Heart right ventricle (tissue), 16 donors: ENCODE results near the gene PXDN. TPM values are rescaled to one million over a fixed set of nuclear protein-coding genes. Genes with fewer than 3 reads are reported as not detected.

Experiments
- ATAC-seq, 8 donors: fragments of 200-7000 bp; cut with Tn5 transposase; one replicate each; pipeline ENCODE4 v1.9.1; 2020; ENCODE audit warnings: mild to moderate bottlenecking in 8 of 8, moderate library complexity in 8 of 8, moderate number of reproducible peaks in 1 of 8
- DNase-seq, 2 donors: peaks; one replicate each; pipeline ENCODE4 v3.0.0-alpha.2; 2020
- H3K27ac ChIP-seq, 10 donors: fragments of 200-600 bp; sonication (generic) in 2 of 10; one replicate each; pipeline versions ENCODE4 v1.5.0 to v1.8.0; 2020 to 2022; ENCODE audit warnings: mild to moderate bottlenecking in 3 of 10
- H3K27me3 ChIP-seq, 7 donors: fragments of 200-600 bp; one replicate each; pipeline ENCODE4 v1.8.0; 2021 to 2022; ENCODE audit warnings: mild to moderate bottlenecking in 2 of 7
- H3K36me3 ChIP-seq, 9 donors: fragments of 200-600 bp; sonication (generic) in 1 of 9; one replicate each; pipeline versions ENCODE4 v1.5.0 to v1.8.0; 2020 to 2022; ENCODE audit warnings: mild to moderate bottlenecking in 2 of 9
- H3K4me1 ChIP-seq, 9 donors: fragments of 200-600 bp; sonication (generic) in 1 of 9; one replicate each; pipeline versions ENCODE4 v1.5.0 to v1.8.0; 2020 to 2022; ENCODE audit warnings: mild to moderate bottlenecking in 4 of 9
- H3K4me3 ChIP-seq, 10 donors: fragments of 200-600 bp; sonication (generic) in 2 of 10; one replicate each; pipeline versions ENCODE4 v1.5.0 to v1.8.0; 2020 to 2022; ENCODE audit warnings: mild to moderate bottlenecking in 7 of 10, moderate library complexity in 2 of 10
- H3K9me3 ChIP-seq, 11 donors: fragments of 200-600 bp in 10 of 11; sonication (generic) in 2 of 11; one replicate each; pipeline versions ENCODE4 v1.5.0 to v1.8.0; 2013 to 2022; ENCODE audit warnings: mild to moderate bottlenecking in 2 of 11, control low read depth in 1 of 11, moderate library complexity in 1 of 11
- CTCF ChIP-seq, 9 donors: fragments of 200-600 bp; sonication (generic) in 2 of 9; IDR thresholded peaks; one replicate each; pipeline versions ENCODE4 v1.5.0 to v1.8.0; 2021 to 2022; ENCODE audit warnings: antibody characterized with exemption in 9 of 9, mild to moderate bottlenecking in 5 of 9, moderate library complexity in 1 of 9
- WGBS, 2 donors: extraction: QIAGEN DNeasy Blood & Tissue Kit; methylation state at CpG; one replicate each; pipeline ENCODE4 v1.1.7; 2013; ENCODE audit warnings: inconsistent platforms in 1 of 2; 5-methylcytosine and 5-hydroxymethylcytosine counted together
- intact Hi-C, 10 donors: fragments of 100-400 bp; cut with DNase I; formaldehyde crosslinking; loops; one replicate each; pipeline versions ENCODE4 v1.11.1 to v1.14.2; 2022
- polyA plus RNA-seq, 2 donors: library from polyadenylated mRNA; stranded (reverse); fragments of 200-250 nt; gene quantifications; one replicate each; pipeline ENCODE4 v1.2.3, GENCODE V29; 2013
- total RNA-seq, 10 donors: library from RNA; stranded (reverse); fragmentation: NEBNext Ultra II Directional in 3 of 10; extraction: Animal tissue kit (Norgen Biotek cat#: 25700) in 3 of 10; gene quantifications; one replicate each; pipeline versions ENCODE4 v1.2.1 to v1.2.4, GENCODE V29; 2021 to 2023
- donor health status: Arrhythmogenic right ventricular cardiomyopathy.
- donor health status: ischemic (EF 13 %, LVEDD 7.1; RV severe dilation, severe dysfunction).
- donor health status: healthy with polysubstance abuse.
- donor health status: DM: no; HTN: yes; CAD: no.
- donor health status: DM: no; HTN: no; CAD: no.
- donor health status: ischemic (EF 25% LVEDD 6.9; RV normal size, moderate dysfunction).
- donor health status: ischemic (EF 25% LVEDD 5.7; RV mildly dilated, moderate dysfunction).
- donor health status: healthy.
- donor health status: DM: yes; HTN: yes; CAD: no.
- donor health status: Ischemic cardiomyopathy.
- donor health status: ischemic (EF 35%, LVEDD 5.7; RV mildly dilated, moderate dysfunction).
- donor health status: nonischemic (EF 11% LVEDD 7.7; RV severe dilation, severe dysfunction).
- donor health status: DM: yes; HTN: yes; CAD: no.
- donor health status: PGD.
- donor health status: ischemic (EF 29% LVEDD 5.4; RV normal size, mild dysfunction).
- donor health status: nonischemic (EF 23%, LVEDD 6.1; RV moderate dilation, normal function).

PXDN gene
- total and polyA plus RNA-seq, 12 donors: 7.8 to 65.0 (median 18.9) TPM

GRCh38 chr2:1586923-1587840 is 157.1 kb downstream of the PXDN start:
- H3K9me3 ChIP-seq: peaks cover 0 to 6% (median 0%) of the 10 kb centered on the region in 11 donors
- H3K27me3 ChIP-seq: peaks cover 0 to 23% (median 0%) of the 10 kb centered on the region in 7 donors
- WGBS, 2 donors: 82% methylated on average over 16 to 17 of the region's 17 CpGs
- no peaks in the 10 kb centered on the region for H3K36me3 ChIP-seq
- DNase-seq (no peak), ATAC-seq (no peak)
- no peak overlapping the region for H3K4me3 ChIP-seq
- intact Hi-C loops: no loop called here
- TF ChIP-seq CTCF (IDR thresholded peaks at IDR 0.05): no peak
- H3K27ac ChIP-seq: no peak overlapping the region
- peaks cover 0 to 38% (median 24%) of the 10 kb centered on the region in 9 donors for H3K4me1 ChIP-seq

DNA sequence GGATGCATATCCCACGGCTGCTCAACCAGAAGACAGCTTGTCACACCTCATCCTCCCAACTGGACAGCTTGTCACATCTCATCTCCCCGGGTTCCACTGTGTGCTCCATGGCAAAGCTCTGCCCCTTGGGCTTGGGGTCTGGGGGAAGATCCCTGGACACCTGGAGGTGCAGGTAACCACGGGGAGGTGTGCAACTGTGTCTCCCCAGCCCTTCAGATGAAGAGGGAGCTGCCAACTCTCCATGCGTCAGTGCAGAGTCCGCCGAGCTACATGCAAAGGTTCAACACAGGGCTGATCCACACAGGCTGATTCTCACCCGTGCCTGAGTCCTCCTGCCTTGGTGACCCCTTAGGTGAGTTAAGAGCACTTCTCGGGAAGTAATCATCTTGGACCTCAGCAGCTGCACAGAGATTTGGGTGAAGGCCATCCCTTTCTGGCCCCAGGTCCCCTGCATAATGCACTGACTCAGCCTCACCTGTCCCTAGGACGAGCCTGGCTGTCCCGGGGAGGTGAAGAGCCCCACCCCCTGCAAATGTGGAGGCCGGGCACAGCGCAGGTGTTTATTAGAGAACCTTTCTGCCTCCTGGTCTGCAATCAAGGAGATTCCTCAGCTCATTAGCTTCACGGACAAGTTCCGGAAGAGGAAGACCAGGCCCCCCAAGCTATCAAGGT is 157.9 kb downstream of the PXDN start:
- Histone ChIP-seq H3K4me1 (peaks cover 0 to 34% (median 16%) of the 10 kb centered on the region in 9 donors), H3K27me3 (peaks cover 0 to 15% (median 0%) of the 10 kb centered on the region in 7 donors), H3K36me3 (no peaks in the 10 kb centered on the region), H3K4me3 (no peak overlapping the region), H3K27ac (no peak overlapping the region), H3K9me3 (peaks cover 0 to 6% (median 0%) of the 10 kb centered on the region in 11 donors)
- no peak for TF ChIP-seq CTCF (IDR thresholded peaks at IDR 0.05)
- DNase-seq (no peak), ATAC-seq (no peak)
- 90% methylated on average over 14 of the region's 14 CpGs for WGBS, 2 donors
- intact Hi-C loops: no loop called here

DNA sequence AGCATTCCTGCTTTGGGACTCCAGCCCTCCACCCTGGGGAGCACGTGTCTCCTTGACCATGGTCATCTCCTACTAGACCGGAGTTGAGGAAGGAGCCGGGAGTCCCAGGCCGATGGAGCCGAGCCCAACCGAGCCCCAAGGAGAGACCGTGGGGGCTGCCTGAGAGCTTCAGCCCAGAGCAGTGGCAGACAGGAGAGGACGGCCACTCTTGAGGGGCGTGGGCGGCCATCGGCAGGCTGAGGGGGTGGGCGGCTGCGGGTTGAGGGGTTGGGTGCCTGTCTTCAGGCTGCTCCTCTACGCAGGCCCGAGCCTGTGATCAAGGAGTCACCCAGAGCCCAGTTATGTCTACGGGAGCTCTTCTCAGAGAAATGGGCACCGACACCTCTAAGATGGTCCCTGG is 158.7 kb downstream of the PXDN start:
- DNase-seq (no peak), ATAC-seq (no peak)
- Histone ChIP-seq H3K4me3 (no peak overlapping the region), H3K27me3 (peaks cover 0 to 10% (median 0%) of the 10 kb centered on the region in 7 donors), H3K36me3 (no peaks in the 10 kb centered on the region), H3K27ac (no peak overlapping the region), H3K9me3 (peaks cover 0 to 6% (median 0%) of the 10 kb centered on the region in 11 donors), H3K4me1 (peaks cover 0 to 27% (median 8%) of the 10 kb centered on the region in 9 donors)
- WGBS, 2 donors: 89 to 93% methylated on average over 17 of the region's 17 CpGs
- TF ChIP-seq CTCF (IDR thresholded peaks at IDR 0.05): no peak
- intact Hi-C loops: no loop called here

DNA sequence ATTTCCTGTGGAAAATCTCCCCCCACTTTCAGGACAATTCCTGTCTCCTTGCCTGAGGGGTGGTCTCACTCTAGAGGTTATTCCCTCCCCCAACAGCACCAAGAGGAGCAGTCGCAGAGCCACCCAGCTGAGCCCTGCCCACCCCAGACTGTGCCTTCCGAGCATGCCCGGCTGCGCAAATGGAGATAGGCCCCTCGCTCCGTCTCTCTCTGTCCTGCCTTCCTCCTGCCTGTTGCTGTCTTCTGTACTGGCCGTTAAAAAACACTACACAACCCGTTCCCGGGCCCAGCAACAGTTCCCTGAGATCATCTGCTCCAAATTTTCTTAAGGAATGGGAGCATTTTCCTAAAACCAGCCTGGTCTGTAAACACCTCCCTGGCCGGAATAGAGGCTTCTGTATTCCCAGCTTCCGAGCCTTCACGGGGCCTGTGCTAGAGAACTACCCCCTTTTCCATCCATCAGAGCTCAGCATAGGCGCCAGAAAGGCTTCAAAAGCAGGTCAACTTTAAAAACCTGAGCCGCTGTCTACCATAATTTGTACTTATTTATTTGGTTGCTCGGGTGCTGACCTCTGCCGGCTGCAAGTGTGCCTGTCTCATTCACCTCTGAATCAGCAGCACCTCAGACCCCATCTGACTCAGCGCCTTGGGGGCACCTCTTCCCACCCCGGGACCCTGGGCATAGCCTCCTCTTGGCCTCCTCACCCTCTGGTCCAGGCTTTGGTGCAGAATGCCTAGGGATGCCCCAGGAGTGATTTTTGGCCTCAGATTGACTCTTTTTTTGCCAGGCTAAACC is 159.4 kb downstream of the PXDN start:
- H3K4me3 ChIP-seq: no peak overlapping the region
- no peaks in the 10 kb centered on the region for H3K36me3 ChIP-seq
- no peaks in the 10 kb centered on the region for H3K9me3 ChIP-seq
- intact Hi-C loops: no loop called here
- H3K4me1 ChIP-seq: peaks cover 0 to 19% (median 3%) of the 10 kb centered on the region in 9 donors
- no peak for DNase-seq
- H3K27me3 ChIP-seq: peaks cover 0 to 10% (median 0%) of the 10 kb centered on the region in 7 donors
- ATAC-seq: no peak
- TF ChIP-seq CTCF (IDR thresholded peaks at IDR 0.05): no peak
- no peak overlapping the region for H3K27ac ChIP-seq
- 91 to 92% methylated on average over 18 of the region's 18 CpGs for WGBS, 2 donors
